H1 (cell line): ENCODE measurements around the gene PCGF6.

ENCODE experiments used
- CTCF ChIP-seq, 3 experiments: IDR thresholded peaks; 1 replicate in 2 of 3; 2 replicates in 1 of 3; pipeline versions ENCODE4 v1.5.1 to v1.6.1; 2011; ENCODE audit warnings: low read length in 3 of 3, mild to moderate bottlenecking in 3 of 3, inconsistent platforms in 2 of 3, low read depth in 1 of 3, moderate library complexity in 1 of 3; ENCODE audit not compliant: insufficient read depth in 1 of 3; ENCODE audit errors: control extremely low read depth in 1 of 3
- POLR2AphosphoS5 ChIP-seq: IDR thresholded peaks from 2 replicates; pipeline ENCODE4 v1.6.1; 2011; ENCODE audit warnings: low read depth, low read length
- SIRT6 ChIP-seq: IDR thresholded peaks from one replicate; pipeline ENCODE4 v1.7.1; 2012; ENCODE audit warnings: low read length, inconsistent platforms
- SRF ChIP-seq: IDR thresholded peaks from 2 replicates; pipeline ENCODE4 v1.6.1; 2011; ENCODE audit warnings: mild to moderate bottlenecking, low read depth, low read length, moderate library complexity

- no peak for TF ChIP-seq POLR2AphosphoS5
- no peak for TF ChIP-seq CTCF (IDR thresholded peaks at IDR 0.05; ENCODE audit: control extremely low read depth in 1 of 3, insufficient read depth in 1 of 3, low read depth in 1 of 3, low read length in 3 of 3)
- TF ChIP-seq SIRT6: no peak
- no peak for TF ChIP-seq SRF
These were observed 93.1 kb downstream of the PCGF6 start for GRCh38 chr10:103257812-103258211.
